Endodermal cell (in vitro differentiated cells): ENCODE data around the gene GPC6. TPM values are rescaled to one million over a fixed set of nuclear protein-coding genes. Genes with fewer than 3 reads are reported as not detected.

Experiments
- DNase-seq: peaks from one replicate; pipeline ENCODE4 v3.0.0-alpha.2; 2017
- H3K27ac ChIP-seq: 2 replicates; pipeline ENCODE4 v1.5.1; 2013; ENCODE audit warnings: mild to moderate bottlenecking, low read depth, low read length, moderate library complexity
- H3K27me3 ChIP-seq: 2 replicates; pipeline ENCODE4 v1.6.1; 2013; ENCODE audit warnings: mild to moderate bottlenecking, low read length, moderate library complexity; ENCODE audit not compliant: insufficient read depth, control insufficient read depth, poor library complexity, severe bottlenecking
- H3K36me3 ChIP-seq: 2 replicates; pipeline ENCODE4 v1.7.0; 2013; ENCODE audit warnings: mild to moderate bottlenecking, low read length, moderate library complexity; ENCODE audit not compliant: control insufficient read depth, insufficient read depth
- H3K4me1 ChIP-seq: one replicate; pipeline ENCODE4 v1.7.0; 2013; ENCODE audit warnings: low read length; ENCODE audit not compliant: control insufficient read depth, insufficient read depth
- H3K4me3 ChIP-seq: 2 replicates; pipeline ENCODE4 v1.5.1; 2013; ENCODE audit warnings: mild to moderate bottlenecking, low read length, moderate library complexity
- H3K9ac ChIP-seq: 2 replicates; pipeline ENCODE4 v1.6.1; 2013; ENCODE audit warnings: mild to moderate bottlenecking, low read length, moderate library complexity; ENCODE audit not compliant: poor library complexity, severe bottlenecking; ENCODE audit errors: extremely low read depth
- H3K9me3 ChIP-seq: 2 replicates; pipeline ENCODE4 v1.6.1; 2013; ENCODE audit warnings: mild to moderate bottlenecking, low read length, moderate library complexity; ENCODE audit not compliant: control insufficient read depth
- H3K27ac Mint-ChIP-seq: 2 replicates; pipeline ENCODE4 v1.8.0; 2020; ENCODE audit warnings: mixed read lengths
- H3K27me3 Mint-ChIP-seq: 2 replicates; pipeline ENCODE4 v1.8.0; 2021; ENCODE audit warnings: mild to moderate bottlenecking, mixed read lengths; ENCODE audit not compliant: insufficient read depth
- H3K36me3 Mint-ChIP-seq: 2 replicates; pipeline ENCODE4 v1.8.0; 2020; ENCODE audit warnings: low read depth, mixed read lengths
- H3K4me1 Mint-ChIP-seq: 2 replicates; pipeline ENCODE4 v1.8.0; 2020; ENCODE audit warnings: mixed read lengths
- H3K4me3 Mint-ChIP-seq: 2 replicates; pipeline ENCODE4 v1.8.0; 2020; ENCODE audit warnings: mild to moderate bottlenecking, moderate library complexity, mixed read lengths
- H3K9me3 Mint-ChIP-seq: 2 replicates; pipeline ENCODE4 v1.8.0; 2020; ENCODE audit warnings: mild to moderate bottlenecking, mixed read lengths
- WGBS, 2 experiments: methylation state at CpG; one replicate each; pipeline versions ENCODE4 v1.1.5 to v1.1.7; 2013; ENCODE audit warnings: missing lambda C conversion rate in 2 of 2, mixed read lengths in 1 of 2; ENCODE audit not compliant: insufficient coverage in 1 of 2, insufficient read length in 1 of 2; 5-methylcytosine and 5-hydroxymethylcytosine counted together
- total RNA-seq, 2 donors: library from RNA; stranded (reverse); fragmentation: NEBNext Ultra II Directional in 1 of 2; extraction: Animal tissue kit (Norgen Biotek cat#: 25700) in 1 of 2; gene quantifications; 2 replicates in 1 of 2; 3 replicates in 1 of 2; pipeline ENCODE4 v1.2.1, GENCODE V29; 2021
- TF ChIP-seq, protein P1 (sequence below): fragments of 200-600 bp; sonication (generic); conservative IDR thresholded peaks from 2 replicates; pipeline ENCODE4 v1.5.0; 2021; ENCODE audit warnings: antibody characterized with exemption, mild to moderate bottlenecking

Gene GPC6
- total RNA-seq, 2 donors from 2014 or later = 69.6 to 80.4 TPM

GRCh38 chr13:94061301-94061700 is 834.7 kb downstream of the GPC6 start:
- H3K4me3 Mint-ChIP-seq = no peak overlapping the region
- H3K4me1 Mint-ChIP-seq = peaks cover 6% of the 10 kb centered on the region
- H3K36me3 Mint-ChIP-seq = no peaks in the 10 kb centered on the region
- Histone ChIP-seq H3K9ac (no peak overlapping the region), H3K36me3 (no peaks in the 10 kb centered on the region), H3K4me1 (no peaks in the 10 kb centered on the region), H3K4me3 (no peak overlapping the region), H3K9me3 (no peaks in the 10 kb centered on the region), H3K27me3 (no peaks in the 10 kb centered on the region), H3K27ac (peak overlapping the region; percentile 4)
- WGBS, 2 experiments = 95% methylated on average over 1 of the region's 1 CpG; no CpG with 5 or more reads in 1 of the 2 experiments
- no peak overlapping the region for H3K27ac Mint-ChIP-seq
- no peak for DNase-seq
- H3K9me3 Mint-ChIP-seq = no peaks in the 10 kb centered on the region
- H3K27me3 Mint-ChIP-seq = no peaks in the 10 kb centered on the region
- TF ChIP-seq, protein P1, sequence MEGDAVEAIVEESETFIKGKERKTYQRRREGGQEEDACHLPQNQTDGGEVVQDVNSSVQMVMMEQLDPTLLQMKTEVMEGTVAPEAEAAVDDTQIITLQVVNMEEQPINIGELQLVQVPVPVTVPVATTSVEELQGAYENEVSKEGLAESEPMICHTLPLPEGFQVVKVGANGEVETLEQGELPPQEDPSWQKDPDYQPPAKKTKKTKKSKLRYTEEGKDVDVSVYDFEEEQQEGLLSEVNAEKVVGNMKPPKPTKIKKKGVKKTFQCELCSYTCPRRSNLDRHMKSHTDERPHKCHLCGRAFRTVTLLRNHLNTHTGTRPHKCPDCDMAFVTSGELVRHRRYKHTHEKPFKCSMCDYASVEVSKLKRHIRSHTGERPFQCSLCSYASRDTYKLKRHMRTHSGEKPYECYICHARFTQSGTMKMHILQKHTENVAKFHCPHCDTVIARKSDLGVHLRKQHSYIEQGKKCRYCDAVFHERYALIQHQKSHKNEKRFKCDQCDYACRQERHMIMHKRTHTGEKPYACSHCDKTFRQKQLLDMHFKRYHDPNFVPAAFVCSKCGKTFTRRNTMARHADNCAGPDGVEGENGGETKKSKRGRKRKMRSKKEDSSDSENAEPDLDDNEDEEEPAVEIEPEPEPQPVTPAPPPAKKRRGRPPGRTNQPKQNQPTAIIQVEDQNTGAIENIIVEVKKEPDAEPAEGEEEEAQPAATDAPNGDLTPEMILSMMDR = no peak

- H3K4me1 Mint-ChIP-seq = peaks cover 6% of the 10 kb centered on the region
- H3K27me3 Mint-ChIP-seq = no peaks in the 10 kb centered on the region
- H3K9me3 ChIP-seq = peaks cover 7% of the 10 kb centered on the region
- H3K4me1 ChIP-seq = no peaks in the 10 kb centered on the region
- no peak overlapping the region for H3K9ac ChIP-seq
- no peak overlapping the region for H3K27ac ChIP-seq
- H3K27ac Mint-ChIP-seq = no peak overlapping the region
- no peaks in the 10 kb centered on the region for H3K36me3 ChIP-seq
- DNase-seq = no peak
- TF ChIP-seq, protein P1 = no peak
- peaks cover 2% of the 10 kb centered on the region for H3K36me3 Mint-ChIP-seq
- no peaks in the 10 kb centered on the region for H3K27me3 ChIP-seq
- no peaks in the 10 kb centered on the region for H3K9me3 Mint-ChIP-seq
- no peak overlapping the region for H3K4me3 Mint-ChIP-seq
- no peak overlapping the region for H3K4me3 ChIP-seq
Observed at GRCh38 chr13:94063096-94063495, 836.5 kb downstream of the GPC6 start.

GRCh38 chr13:94063848-94064247 is 837.2 kb downstream of the GPC6 start:
- Mint-ChIP-seq H3K9me3 (peaks cover 7% of the 10 kb centered on the region), H3K27ac (no peak overlapping the region), H3K4me1 (peaks cover 6% of the 10 kb centered on the region), H3K27me3 (no peaks in the 10 kb centered on the region), H3K36me3 (peaks cover 9% of the 10 kb centered on the region), H3K4me3 (no peak overlapping the region)
- Histone ChIP-seq H3K9ac (no peak overlapping the region), H3K4me3 (no peak overlapping the region), H3K4me1 (no peaks in the 10 kb centered on the region), H3K27me3 (no peaks in the 10 kb centered on the region), H3K9me3 (peaks cover 7% of the 10 kb centered on the region), H3K27ac (no peak overlapping the region), H3K36me3 (no peaks in the 10 kb centered on the region)
- TF ChIP-seq, protein P1 = no peak
- DNase-seq = no peak
- 92 to 99% methylated on average over 2 to 4 of the region's 4 CpGs for WGBS, 2 experiments
